Neuronal stem cell (in vitro differentiated cells): ENCODE results near the gene MPIG6B.

Experiments
- DNase-seq: peaks from one replicate; pipeline ENCODE4 v3.0.0-alpha.2; 2013; ENCODE audit warnings: low spot score
- H2AFZ ChIP-seq: one replicate; pipeline ENCODE4 v1.6.1; 2013; ENCODE audit warnings: mild to moderate bottlenecking, low read length, inconsistent platforms
- H2AK5ac ChIP-seq: 2 replicates; pipeline ENCODE4 v1.6.1; 2013; ENCODE audit warnings: low read depth, mild to moderate bottlenecking, inconsistent platforms, low read length, moderate library complexity, mixed read lengths
- H2BK120ac ChIP-seq: 2 replicates; pipeline ENCODE4 v1.6.1; 2013; ENCODE audit warnings: low read depth, mild to moderate bottlenecking, inconsistent platforms, low read length, moderate library complexity, mixed read lengths
- H2BK12ac ChIP-seq: one replicate; pipeline ENCODE4 v1.6.1; 2013; ENCODE audit warnings: low read length, inconsistent platforms
- H2BK15ac ChIP-seq: 2 replicates; pipeline ENCODE4 v1.6.1; 2013; ENCODE audit warnings: mild to moderate bottlenecking, low read length, inconsistent platforms, mixed read lengths
- H2BK5ac ChIP-seq: one replicate; pipeline ENCODE4 v1.6.1; 2013; ENCODE audit warnings: inconsistent platforms, mild to moderate bottlenecking, low read length, moderate library complexity
- H3K14ac ChIP-seq: one replicate; pipeline ENCODE4 v1.6.1; 2013; ENCODE audit warnings: low read length, inconsistent platforms
- H3K18ac ChIP-seq: 2 replicates; pipeline ENCODE4 v1.6.1; 2013; ENCODE audit warnings: low read length, inconsistent platforms
- H3K23ac ChIP-seq: 2 replicates; pipeline ENCODE4 v1.6.1; 2013; ENCODE audit warnings: low read depth, mild to moderate bottlenecking, mixed read lengths, low read length, inconsistent platforms; ENCODE audit not compliant: poor library complexity
- H3K27ac ChIP-seq: replicated peaks from 3 replicates; pipeline ENCODE4 v1.5.1; 2013; ENCODE audit warnings: low read length, inconsistent platforms
- H3K27me3 ChIP-seq, 3 experiments: 2 replicates each; pipeline ENCODE4 v1.6.1; 2013; ENCODE audit warnings: low read length in 3 of 3, mild to moderate bottlenecking in 2 of 3, inconsistent platforms in 1 of 3, low read depth in 1 of 3, mixed read lengths in 1 of 3, moderate library complexity in 1 of 3; ENCODE audit not compliant: control insufficient read depth in 3 of 3, insufficient read depth in 3 of 3
- H3K36me3 ChIP-seq, 2 donors: replicated peaks in 1 of 2; 2 replicates each; pipeline ENCODE4 v1.6.1; 2013; ENCODE audit warnings: low read length in 2 of 2; ENCODE audit not compliant: control insufficient read depth in 2 of 2, insufficient read depth in 2 of 2
- H3K4ac ChIP-seq: 2 replicates; pipeline ENCODE4 v1.6.1; 2013; ENCODE audit warnings: inconsistent platforms, mild to moderate bottlenecking, low read length, moderate library complexity
- H3K4me1 ChIP-seq, 2 donors: 1 replicate in 1 of 2; 2 replicates in 1 of 2; pipeline ENCODE4 v1.6.1; 2013; ENCODE audit warnings: low read length in 2 of 2, low read depth in 1 of 2; ENCODE audit not compliant: control insufficient read depth in 2 of 2, insufficient read depth in 1 of 2
- H3K4me2 ChIP-seq: one replicate; pipeline ENCODE4 v1.6.1; 2013; ENCODE audit warnings: mild to moderate bottlenecking, low read length, inconsistent platforms; ENCODE audit not compliant: insufficient read depth, poor library complexity, severe bottlenecking
- H3K4me3 ChIP-seq, 2 donors: 2 replicates each; pipeline ENCODE4 v1.5.1; 2013; ENCODE audit warnings: low read length in 2 of 2, mild to moderate bottlenecking in 2 of 2, inconsistent platforms in 1 of 2, moderate library complexity in 1 of 2
- H3K79me1 ChIP-seq: one replicate; pipeline ENCODE4 v1.6.1; 2013; ENCODE audit warnings: low read depth, mild to moderate bottlenecking, inconsistent platforms, low read length, moderate library complexity
- H3K9ac ChIP-seq: one replicate; pipeline ENCODE4 v1.6.1; 2013; ENCODE audit warnings: mild to moderate bottlenecking, low read depth, low read length, inconsistent platforms; ENCODE audit not compliant: poor library complexity
- H3K9me3 ChIP-seq, 2 donors: replicated peaks in 1 of 2; 2 replicates each; pipeline versions ENCODE3 to v1.6.1; 2013; ENCODE audit warnings: low read length in 2 of 2, mild to moderate bottlenecking in 2 of 2, inconsistent platforms in 1 of 2, low read depth in 1 of 2, mixed read lengths in 1 of 2, moderate library complexity in 1 of 2; ENCODE audit not compliant: control insufficient read depth in 2 of 2, insufficient read depth in 1 of 2
- H4K8ac ChIP-seq: one replicate; pipeline ENCODE4 v1.6.1; 2013; ENCODE audit warnings: low read depth, mild to moderate bottlenecking, inconsistent platforms, low read length, moderate library complexity
- H4K91ac ChIP-seq: one replicate; pipeline ENCODE4 v1.6.1; 2013; ENCODE audit warnings: low read length, low read depth, mild to moderate bottlenecking, inconsistent platforms; ENCODE audit not compliant: poor library complexity
- WGBS, 2 donors: extraction: QIAGEN DNeasy Blood & Tissue Kit; methylation state at CpG; one replicate each; pipeline ENCODE4 v1.1.7; 2013; ENCODE audit warnings: missing lambda C conversion rate in 2 of 2, mixed read lengths in 1 of 2; ENCODE audit not compliant: insufficient read length in 2 of 2, insufficient replicate concordance in 1 of 2; ENCODE audit errors: extremely low coverage in 2 of 2; 5-methylcytosine and 5-hydroxymethylcytosine counted together

Gene MPIG6B

DNA sequence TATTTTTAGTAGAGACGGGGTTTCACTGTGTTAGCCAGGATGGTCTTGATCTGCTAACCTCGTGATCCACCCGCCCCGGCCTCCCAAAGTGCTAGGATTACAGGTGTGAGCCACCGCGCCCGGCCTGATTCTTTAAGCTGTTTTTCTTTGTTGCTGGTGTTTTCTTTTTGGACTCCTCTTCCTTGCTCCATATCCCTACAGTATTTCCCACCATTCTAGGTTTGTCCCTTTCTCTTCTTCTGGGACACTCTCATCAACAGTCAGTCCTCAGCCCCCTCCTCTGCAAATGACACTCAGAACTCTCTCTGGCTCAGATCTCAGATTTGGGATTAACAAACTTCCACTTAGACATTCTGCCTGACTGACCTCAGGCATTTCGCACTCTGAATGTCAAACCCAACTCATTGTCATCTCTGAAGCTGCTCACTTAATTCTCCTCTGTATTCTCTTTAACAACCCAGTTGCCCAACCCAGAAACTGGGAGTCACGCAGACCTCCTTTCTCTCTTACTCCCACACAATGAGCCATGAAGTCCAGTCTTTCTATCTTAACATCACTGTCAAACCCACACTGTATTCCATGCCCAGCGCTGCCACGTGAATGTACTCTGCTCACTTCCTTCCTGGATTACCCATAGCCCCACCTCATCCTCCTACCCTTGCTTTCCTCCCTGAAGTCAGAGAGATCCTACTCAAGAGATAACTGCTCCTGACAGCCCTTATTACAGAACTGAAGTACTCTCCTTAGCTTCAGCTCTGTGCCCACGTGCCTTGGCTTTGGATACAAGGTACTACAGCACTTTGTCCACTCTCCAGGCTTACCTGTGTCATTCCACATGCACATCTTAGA, 2.6 kb downstream of the MPIG6B start:
- no peak overlapping the region for H3K18ac ChIP-seq
- no peak overlapping the region for H3K4me3 ChIP-seq
- H4K91ac ChIP-seq = no peak overlapping the region
- H2BK12ac ChIP-seq = no peak overlapping the region
- no peak overlapping the region for H3K9ac ChIP-seq
- H3K4me2 ChIP-seq = no peak overlapping the region
- no peak overlapping the region for H4K8ac ChIP-seq
- no peak overlapping the region for H2AFZ ChIP-seq
- H2BK120ac ChIP-seq = no peak overlapping the region
- no CpG with 5 or more reads among the region's 12 CpGs for WGBS, 2 donors
- H3K27ac ChIP-seq = no peak overlapping the region
- H3K36me3 ChIP-seq = peaks cover 35 to 51% of the 10 kb centered on the region in 2 donors
- peaks cover 7 to 10% of the 10 kb centered on the region in 2 donors for H3K4me1 ChIP-seq
- H2BK15ac ChIP-seq = no peak overlapping the region
- H3K79me1 ChIP-seq = peaks cover 7% of the 10 kb centered on the region
- DNase-seq = no peak
- no peak overlapping the region for H2BK5ac ChIP-seq
- H2AK5ac ChIP-seq = no peak overlapping the region
- no peak overlapping the region for H3K4ac ChIP-seq
- no peaks in the 10 kb centered on the region for H3K9me3 ChIP-seq
- H3K23ac ChIP-seq = no peak overlapping the region
- H3K27me3 ChIP-seq = no peaks in the 10 kb centered on the region
- H3K14ac ChIP-seq = no peak overlapping the region

DNA sequence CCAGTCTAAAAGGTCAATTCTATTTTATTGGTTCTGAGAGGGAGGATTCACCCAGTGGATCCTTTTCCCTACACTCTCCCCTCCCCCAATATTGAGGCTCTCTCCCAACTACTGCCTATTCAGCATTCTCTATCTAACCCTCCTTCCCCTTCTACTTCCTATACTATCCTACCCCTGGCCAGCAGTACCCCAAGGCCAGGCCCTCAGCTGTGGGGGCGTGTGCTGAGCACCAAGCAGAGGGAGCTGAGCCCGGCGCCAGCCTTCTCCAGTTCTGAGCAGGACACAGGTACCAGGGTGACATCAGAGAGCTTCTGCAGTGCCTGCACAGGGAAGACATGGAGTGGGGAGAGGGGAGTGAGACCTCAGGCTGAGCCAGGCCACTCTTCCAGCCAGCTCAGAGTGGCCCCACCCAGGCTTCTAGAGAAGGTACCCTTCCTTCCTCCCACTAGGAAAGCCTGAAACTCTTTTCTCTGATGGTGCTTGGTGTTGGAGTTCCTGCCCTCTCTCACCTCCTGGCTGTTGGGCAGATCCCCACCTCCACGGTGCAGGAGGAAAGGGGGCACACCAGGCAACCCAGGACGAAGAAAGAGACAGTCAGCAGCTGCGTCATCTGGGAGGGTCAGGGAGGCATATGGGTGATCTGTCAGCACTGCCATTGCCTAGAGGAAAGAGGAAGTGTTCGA, 4.0 kb downstream of the MPIG6B start:
- Histone ChIP-seq H3K9me3 (no peaks in the 10 kb centered on the region), H3K27ac (no peak overlapping the region), H3K4me2 (no peak overlapping the region), H2BK5ac (no peak overlapping the region), H4K91ac (no peak overlapping the region), H2AFZ (no peak overlapping the region), H3K14ac (no peak overlapping the region), H3K4me1 (peaks cover 9 to 13% of the 10 kb centered on the region in 2 donors), H2BK12ac (no peak overlapping the region), H2BK120ac (no peak overlapping the region), H3K18ac (no peak overlapping the region), H3K36me3 (peaks cover 46 to 66% of the 10 kb centered on the region in 2 donors), H4K8ac (no peak overlapping the region), H3K23ac (no peak overlapping the region), H3K27me3 (no peaks in the 10 kb centered on the region), H2AK5ac (no peak overlapping the region), H2BK15ac (no peak overlapping the region), H3K4me3 (no peak overlapping the region), H3K9ac (no peak overlapping the region), H3K79me1 (peaks cover 7% of the 10 kb centered on the region), H3K4ac (no peak overlapping the region)
- DNase-seq = no peak
- no CpG with 5 or more reads among the region's 7 CpGs for WGBS, 2 donors

DNA sequence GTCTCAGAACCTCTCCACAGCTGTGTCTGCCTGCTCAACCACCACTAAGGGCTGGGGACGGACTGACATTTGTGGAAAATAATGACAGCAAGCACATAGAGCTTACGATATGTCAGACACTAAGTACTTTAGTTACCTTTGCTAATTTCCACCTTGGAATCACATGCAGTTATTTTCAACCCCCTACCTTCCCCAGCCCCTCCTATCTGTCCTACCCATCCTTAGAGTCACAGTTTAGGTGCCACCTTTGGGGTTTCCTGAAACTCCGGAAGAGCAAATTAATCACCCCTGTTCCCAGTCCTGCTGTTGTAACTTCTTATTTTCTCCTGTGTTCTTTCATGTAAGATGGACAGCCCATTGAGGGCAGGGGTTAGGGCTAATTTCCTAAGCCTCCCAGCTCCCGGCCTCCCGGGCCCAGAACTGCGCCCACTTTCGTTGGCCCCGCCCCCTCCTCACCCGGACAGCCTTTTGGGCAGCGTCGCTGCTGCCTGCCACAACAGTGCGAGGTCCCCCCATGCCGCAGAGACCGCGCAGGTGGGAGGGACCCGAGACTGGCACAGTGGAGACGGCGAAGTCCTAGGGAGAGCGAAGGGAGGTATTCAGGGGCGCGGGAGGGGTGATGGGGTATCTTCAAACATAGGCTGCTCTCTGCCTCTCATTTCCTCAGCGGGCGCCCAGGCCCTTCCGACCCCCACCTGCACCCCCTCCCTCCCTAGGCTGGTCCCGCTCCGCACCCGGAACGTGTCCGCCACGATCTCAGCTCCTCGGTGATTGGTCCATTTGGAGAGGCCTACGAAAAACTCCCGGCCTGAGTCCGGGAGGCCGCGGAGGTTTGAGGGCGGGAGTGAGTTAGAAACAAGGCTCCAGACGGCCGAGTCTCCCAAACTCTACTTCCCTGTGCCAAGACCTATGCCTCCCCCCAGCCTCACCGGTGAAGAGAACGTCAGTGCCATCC, 4.8 kb downstream of the MPIG6B start:
- DNase-seq = no peak
- Histone ChIP-seq H3K4ac (no peak overlapping the region), H2BK15ac (no peak overlapping the region), H2AFZ (no peak overlapping the region), H3K18ac (no peak overlapping the region), H3K9me3 (no peaks in the 10 kb centered on the region), H3K23ac (peak overlapping the region; percentile 92), H4K8ac (peak overlapping the region; percentile 53), H3K27me3 (no peaks in the 10 kb centered on the region), H3K4me3 (peak overlapping the region in 1 of 2 donors; percentile 83), H2AK5ac (peak overlapping the region; percentile 36), H3K9ac (no peak overlapping the region), H2BK5ac (peak overlapping the region; percentile 85), H3K4me1 (peaks cover 9 to 13% of the 10 kb centered on the region in 2 donors), H3K27ac (no peak overlapping the region), H3K79me1 (peaks cover 7% of the 10 kb centered on the region), H3K4me2 (no peak overlapping the region), H4K91ac (no peak overlapping the region), H3K14ac (no peak overlapping the region), H3K36me3 (peaks cover 48 to 73% of the 10 kb centered on the region in 2 donors), H2BK12ac (no peak overlapping the region), H2BK120ac (no peak overlapping the region)
- no CpG with 5 or more reads among the region's 41 CpGs for WGBS, 2 donors
